NCI-H146 treated with DMSO at 0.1 percent for 48 hours (cell line): ENCODE results near the gene PRKAG3.
"Not testable (repeated sequence)": the region's sequence is repeated elsewhere in the genome, so short reads cannot be mapped to it uniquely, and the experiment has no call there.

Source experiments
- DNase-seq: peaks from one replicate; lab custom pipeline; 2025; ENCODE audit not compliant: unreplicated experiment; lab: John Stamatoyannopoulos, UW

Gene PRKAG3

DNA sequence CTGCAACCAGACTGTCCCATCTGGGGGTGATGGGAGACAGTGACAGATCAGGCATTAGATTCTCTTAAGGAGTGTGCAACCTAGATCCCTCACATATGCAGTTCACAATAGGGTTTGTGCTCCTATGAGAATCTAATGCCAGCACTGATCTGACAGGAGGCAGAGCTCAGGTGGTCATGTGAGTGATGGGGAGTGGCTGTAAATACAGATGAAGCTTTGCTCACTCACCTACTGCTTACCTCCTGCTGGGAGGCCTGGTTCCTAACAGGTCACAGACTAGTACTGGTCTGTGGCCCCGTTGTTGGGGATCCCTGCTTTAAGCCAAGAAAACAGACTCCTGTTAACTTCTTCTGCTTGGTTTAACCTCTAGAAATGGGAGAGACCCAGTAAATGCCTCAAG is 46.5 kb downstream of the PRKAG3 start:
- DNase-seq, result no peak

DNA sequence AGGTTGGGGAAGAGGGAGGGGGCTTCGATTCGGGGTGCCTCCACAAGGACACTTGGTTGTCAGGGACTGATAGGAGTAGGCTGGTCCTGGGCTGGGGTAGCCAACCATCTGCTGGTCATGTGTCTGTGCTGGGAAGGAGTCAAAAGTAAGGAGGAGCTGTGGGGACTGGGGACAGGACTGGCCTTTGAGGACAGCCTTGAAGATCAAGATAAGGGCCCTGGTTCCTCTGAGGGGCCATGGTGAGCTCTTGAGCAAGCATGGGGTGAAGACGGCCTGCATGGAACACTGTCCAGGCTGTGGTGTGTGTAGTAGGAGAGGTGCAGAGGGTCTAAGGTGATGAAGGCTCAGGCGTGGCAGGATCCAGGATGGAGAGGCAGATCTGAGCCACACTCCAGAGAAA is 47.9 kb downstream of the PRKAG3 start:
- no peak for DNase-seq

DNA sequence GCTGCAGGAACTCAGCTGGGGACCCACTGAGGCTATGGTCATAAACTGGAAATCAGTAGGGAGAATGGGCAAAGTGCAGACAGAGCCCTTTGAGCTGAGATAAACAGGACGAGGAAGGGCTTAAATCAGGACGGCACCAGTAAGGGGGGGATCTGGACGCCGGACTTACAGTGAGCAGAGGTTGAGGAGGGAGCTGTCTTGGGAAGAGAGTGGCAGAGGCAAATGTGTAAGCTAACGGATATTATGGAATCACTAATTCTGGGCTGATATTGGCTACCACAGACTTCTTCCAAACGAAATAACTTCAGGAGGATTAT is 49.1 kb downstream of the PRKAG3 start:
- no peak for DNase-seq

DNA sequence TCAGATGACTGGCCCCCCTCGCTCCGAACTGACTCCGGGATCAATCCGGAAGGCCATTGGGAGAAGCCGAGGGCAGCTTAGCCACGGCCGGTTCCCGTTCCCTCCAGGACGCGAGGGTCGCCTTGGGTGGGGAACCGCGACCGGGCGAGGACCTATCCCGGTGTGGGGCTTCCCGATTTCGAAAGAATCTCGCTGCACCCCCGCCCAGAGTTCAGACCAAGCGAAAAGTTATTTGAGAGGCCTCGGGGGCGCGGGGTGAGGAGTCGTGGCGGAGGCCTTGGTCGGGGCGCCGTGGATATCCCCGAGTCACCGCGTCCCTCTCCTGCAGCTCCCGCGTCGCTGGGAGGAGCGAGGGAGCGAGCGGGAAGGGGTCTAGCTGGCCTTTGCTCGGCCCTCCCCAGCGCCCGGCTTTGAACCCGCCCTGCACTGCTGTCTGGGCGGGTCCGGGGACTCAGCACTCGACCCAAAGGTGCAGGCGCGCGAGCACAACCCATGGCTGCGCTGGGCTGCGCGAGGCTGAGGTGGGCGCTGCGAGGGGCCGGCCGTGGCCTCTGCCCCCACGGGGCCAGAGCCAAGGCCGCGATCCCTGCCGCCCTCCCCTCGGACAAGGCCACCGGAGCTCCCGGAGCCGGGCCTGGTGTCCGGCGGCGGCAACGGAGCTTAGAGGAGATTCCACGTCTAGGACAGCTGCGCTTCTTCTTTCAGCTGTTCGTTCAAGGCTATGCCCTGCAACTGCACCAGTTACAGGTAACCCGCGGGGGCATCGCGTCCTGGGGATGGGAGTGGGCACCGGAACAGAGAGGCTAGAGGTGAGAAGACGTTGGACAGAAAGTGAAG is 49.7 kb downstream of the PRKAG3 start, which contains the start of gene CYP27A1:
TSS of gene CYP27A1 (plus strand) at position 457 of the 837 bp plus-strand sequence. CDS start at position 493, 36 bp downstream.
- DNase-seq, result no peak

DNA sequence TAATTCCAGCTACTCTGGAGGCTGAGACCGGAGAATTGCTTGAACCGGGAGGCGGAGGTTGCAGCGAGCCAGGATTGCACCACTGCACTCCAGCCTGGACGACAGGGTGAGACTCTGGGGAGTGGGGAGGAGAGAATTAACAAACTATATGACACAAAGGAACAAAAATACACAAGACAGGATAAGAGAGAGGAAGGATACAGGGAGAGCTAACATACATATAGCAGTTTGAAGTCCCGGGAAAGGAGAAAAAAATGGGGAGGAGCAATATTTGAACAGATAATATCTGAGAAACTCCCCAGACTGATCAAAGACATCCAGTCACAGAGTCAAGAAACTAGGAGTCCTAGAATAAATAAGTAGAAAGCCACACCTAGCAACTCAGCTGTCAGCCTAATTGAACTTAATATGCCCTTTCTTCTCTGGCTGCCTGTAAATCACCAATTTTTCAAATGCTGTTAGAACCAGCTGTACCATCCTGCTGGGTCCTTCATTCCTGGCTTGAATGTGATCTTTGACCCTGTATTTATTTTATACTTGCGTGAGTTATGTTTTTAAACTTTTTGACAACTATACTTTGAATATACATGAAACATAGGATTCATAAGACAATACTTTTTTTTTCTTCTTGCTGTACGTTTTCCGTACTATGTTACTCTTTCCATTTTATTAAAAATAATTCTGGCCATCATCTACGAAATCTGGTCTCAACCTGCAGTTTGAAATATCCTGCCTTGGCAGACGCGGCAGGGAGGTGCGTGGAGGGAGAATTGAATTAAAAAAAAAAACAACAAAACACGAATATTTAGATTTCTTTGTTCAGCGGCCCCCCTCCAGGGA is 50.5 kb downstream of the PRKAG3 start:
- peak; percentile 6 for DNase-seq

DNA sequence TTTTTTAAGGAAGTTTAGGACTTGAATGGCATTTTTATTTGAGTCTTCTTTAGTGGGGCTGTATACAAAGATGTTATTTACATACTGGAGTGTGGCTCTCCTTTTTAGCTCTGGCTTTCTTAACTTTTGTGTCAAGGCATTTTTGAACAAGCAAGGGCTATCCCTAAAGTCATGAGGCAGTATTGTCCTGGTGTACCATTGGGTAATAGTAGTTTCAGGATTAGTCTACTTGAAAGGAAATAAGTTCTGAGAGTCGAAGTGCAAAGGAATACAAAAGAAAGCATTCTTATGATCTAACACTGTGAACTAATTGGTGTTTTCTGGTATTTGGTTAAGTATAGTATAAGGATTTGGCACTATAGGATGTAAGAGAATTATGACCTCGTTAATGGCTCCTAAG is 51.6 kb downstream of the PRKAG3 start:
- DNase-seq, result no peak

DNA sequence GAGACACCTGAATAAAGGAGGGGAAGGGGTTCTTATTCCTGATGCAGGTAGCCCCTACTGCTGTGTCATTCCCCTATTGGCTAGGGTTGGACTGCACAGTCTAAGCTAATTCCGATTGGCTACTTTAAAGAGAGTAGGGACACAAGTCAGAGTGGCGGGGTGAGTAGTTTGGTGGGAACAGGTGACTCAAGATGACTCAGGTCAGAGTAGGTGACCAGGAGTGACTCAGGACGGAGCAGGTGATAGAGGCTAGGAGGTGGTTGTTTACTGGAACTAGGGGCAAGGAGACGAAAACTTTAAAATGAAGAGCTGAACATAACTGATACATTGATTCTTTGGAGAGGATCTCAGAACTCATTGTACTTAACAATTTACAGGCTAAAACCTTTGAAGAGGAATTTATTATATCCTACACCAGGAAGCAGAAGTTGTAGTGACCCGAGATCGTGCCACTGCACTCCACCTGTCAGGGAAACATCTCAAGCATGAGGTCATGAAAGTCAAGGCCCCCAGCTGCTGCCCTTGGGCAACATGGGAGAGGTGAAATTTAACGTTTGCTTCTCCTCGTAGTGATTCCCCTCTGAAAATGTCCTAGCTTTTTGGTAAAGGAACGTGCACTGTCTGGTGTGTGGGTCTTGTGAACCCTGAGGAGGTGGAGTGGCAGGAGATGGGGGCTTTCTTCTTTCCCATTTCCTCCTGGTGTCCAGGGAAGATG is 54.2 kb downstream of the PRKAG3 start:
- no peak for DNase-seq

DNA sequence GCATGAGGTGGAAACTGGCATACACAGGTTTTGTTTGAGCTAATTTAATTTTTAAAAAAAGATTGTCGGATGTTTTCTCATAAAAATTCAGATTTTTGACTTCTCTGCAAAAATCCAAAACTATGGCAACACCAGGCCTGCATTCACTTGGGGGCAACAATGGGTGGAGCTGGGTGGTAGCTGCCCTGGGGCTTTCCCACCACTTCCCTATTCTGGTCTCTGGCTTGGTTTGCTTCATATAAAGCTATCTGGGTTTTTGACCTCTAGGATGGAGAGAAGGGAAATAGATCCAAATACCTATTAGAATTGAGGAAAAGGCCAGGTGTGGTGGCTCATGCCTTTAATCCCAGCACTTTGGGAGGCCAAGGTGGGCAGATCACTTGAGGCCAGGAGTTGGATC is 55.1 kb downstream of the PRKAG3 start:
- no peak for DNase-seq

DNA sequence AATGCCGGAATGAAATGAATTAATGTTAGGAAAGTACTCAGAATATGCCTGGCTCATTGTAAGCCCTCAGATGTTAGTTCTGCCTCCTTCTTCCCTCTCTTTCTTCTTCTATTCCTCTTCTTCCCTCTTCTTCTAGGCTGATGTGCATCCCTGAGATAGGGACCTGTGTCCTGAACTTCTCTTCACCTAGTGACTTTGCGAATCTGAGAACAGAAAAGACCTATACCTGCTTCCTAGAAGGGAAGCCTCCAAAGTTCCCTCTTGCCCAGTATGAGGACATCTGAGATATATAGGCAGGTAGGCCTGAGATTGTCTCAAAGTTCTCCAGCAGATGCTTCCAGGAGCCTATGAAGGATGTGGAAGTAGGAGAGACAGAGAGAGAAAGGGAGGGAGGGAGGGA is 57.7 kb downstream of the PRKAG3 start:
- no peak for DNase-seq

DNA sequence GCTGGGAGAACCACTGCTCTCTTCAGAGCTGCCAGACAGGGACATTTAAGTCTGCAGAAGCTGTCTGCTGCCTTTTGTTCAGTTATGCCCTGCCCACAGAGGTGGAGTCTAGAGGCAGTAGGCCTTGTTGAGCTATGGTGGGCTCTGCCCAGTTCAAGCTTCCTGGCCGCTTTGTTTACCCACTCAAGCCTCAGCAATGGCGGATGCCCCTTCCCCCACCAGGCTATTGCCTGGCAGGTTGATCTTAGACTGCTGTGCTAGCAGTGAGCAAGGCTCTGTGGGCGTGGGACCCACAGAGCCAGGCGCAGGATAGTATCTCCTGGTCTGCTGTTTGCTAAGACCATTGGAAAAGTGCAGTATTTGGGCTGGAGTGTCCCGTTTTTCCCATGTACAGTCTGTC is 58.8 kb downstream of the PRKAG3 start:
- DNase-seq, result not testable (repeated sequence)
